Sciatic nerve (tissue), 1 donor: ENCODE data around the gene SYNPO2. TPM values are rescaled to one million over a fixed set of nuclear protein-coding genes. Genes with fewer than 3 reads are reported as not detected.

Source experiments
- total RNA-seq: library from RNA; stranded (reverse); fragmentation: NEBNext Ultra II Directional; extraction: Animal tissue kit (Norgen Biotek cat#: 25700); gene quantifications from one replicate; pipeline ENCODE4 v1.2.1, GENCODE V29; 2021
- donor health status: DM: no; HTN: no; CAD: no.

The SYNPO2 gene
- total RNA-seq, 1 donor from 2014 or later: 113 TPM

Other genes with a start within 250 kb of the SYNPO2 start
- 61.5 TPM for gene METTL14, start 203.5 kb upstream of the SYNPO2 start, total RNA-seq
- 64.9 TPM for gene SEC24D, start 52.7 kb upstream of the SYNPO2 start, total RNA-seq
- 0.62 TPM for gene MYOZ2, start 247.0 kb downstream of the SYNPO2 start, total RNA-seq